PFSK-1 (cell line): ENCODE results near the gene MRFAP1.

Experiments used
- FOXP2 ChIP-seq: optimal IDR thresholded peaks from 2 replicates; pipeline ENCODE3; 2011; ENCODE audit warnings: borderline replicate concordance, control low read depth, inconsistent platforms; ENCODE audit not compliant: insufficient read depth; ENCODE audit errors: extremely low read length, extremely low read depth
- POLR2AphosphoS5 ChIP-seq: IDR thresholded peaks from 2 replicates; pipeline ENCODE4 v1.6.1; 2012; ENCODE audit warnings: low read depth, mild to moderate bottlenecking, control low read depth, low read length, moderate library complexity
- REST ChIP-seq, 2 experiments: IDR thresholded peaks; 2 replicates each; pipeline versions ENCODE4 v1.6.1 to v1.8.0; 2011 to 2012; ENCODE audit warnings: low read depth in 2 of 2, low read length in 2 of 2, control low read depth in 1 of 2, inconsistent platforms in 1 of 2, mild to moderate bottlenecking in 1 of 2, moderate library complexity in 1 of 2; ENCODE audit not compliant: insufficient read depth in 1 of 2
- SIN3A ChIP-seq: IDR thresholded peaks from 2 replicates; pipeline ENCODE4 v1.6.1; 2012; ENCODE audit warnings: mild to moderate bottlenecking, low read length, moderate library complexity, borderline replicate concordance; ENCODE audit not compliant: insufficient read depth
- TAF1 ChIP-seq: IDR thresholded peaks from 2 replicates; pipeline ENCODE4 v1.6.1; 2012; ENCODE audit warnings: low read length, control low read depth, borderline replicate concordance; ENCODE audit not compliant: insufficient read depth

Gene MRFAP1

GRCh38 chr4:6622744-6623143, 17.7 kb upstream of the MRFAP1 start:
- no peak for TF ChIP-seq REST (IDR thresholded peaks at IDR 0.05; ENCODE audit: insufficient read depth in 1 of 2, low read depth in 2 of 2, low read length in 2 of 2)
- TF ChIP-seq POLR2AphosphoS5, result no peak
- TF ChIP-seq TAF1, result no peak
- TF ChIP-seq FOXP2, result no peak
- TF ChIP-seq SIN3A, result no peak

- TF ChIP-seq REST (IDR thresholded peaks at IDR 0.05; ENCODE audit: insufficient read depth in 1 of 2, low read depth in 2 of 2, low read length in 2 of 2), result no peak
- no peak for TF ChIP-seq FOXP2
- TF ChIP-seq SIN3A, result no peak
- TF ChIP-seq POLR2AphosphoS5, result no peak
- TF ChIP-seq TAF1, result no peak
Observed at GRCh38 chr4:6625256-6625655, 15.2 kb upstream of the MRFAP1 start.

GRCh38 chr4:6626066-6626465, 14.4 kb upstream of the MRFAP1 start:
- TF ChIP-seq FOXP2, result no peak
- no peak for TF ChIP-seq REST (IDR thresholded peaks at IDR 0.05; ENCODE audit: insufficient read depth in 1 of 2, low read depth in 2 of 2, low read length in 2 of 2)
- no peak for TF ChIP-seq POLR2AphosphoS5
- TF ChIP-seq SIN3A, result no peak
- no peak for TF ChIP-seq TAF1

- TF ChIP-seq POLR2AphosphoS5, result no peak
- no peak for TF ChIP-seq TAF1
- no peak for TF ChIP-seq REST (IDR thresholded peaks at IDR 0.05; ENCODE audit: insufficient read depth in 1 of 2, low read depth in 2 of 2, low read length in 2 of 2)
- TF ChIP-seq SIN3A, result no peak
- no peak for TF ChIP-seq FOXP2
Observed at GRCh38 chr4:6627832-6628231, 12.7 kb upstream of the MRFAP1 start.

- TF ChIP-seq REST (IDR thresholded peaks at IDR 0.05; ENCODE audit: insufficient read depth in 1 of 2, low read depth in 2 of 2, low read length in 2 of 2), result no peak
- TF ChIP-seq FOXP2, result no peak
- no peak for TF ChIP-seq POLR2AphosphoS5
Observed at GRCh38 chr4:6632125-6632524, 8.4 kb upstream of the MRFAP1 start.
